RKO (cell line): ENCODE results near the gene ATP6V0C.
"Not testable (repeated sequence)": the region's sequence is repeated elsewhere in the genome, so short reads cannot be mapped to it uniquely, and the experiment has no call there.

Experiments
- DNase-seq: peaks from one replicate; pipeline ENCODE4 v3.0.0-alpha.2; 2016; ENCODE audit warnings: low spot score

Gene ATP6V0C

DNA sequence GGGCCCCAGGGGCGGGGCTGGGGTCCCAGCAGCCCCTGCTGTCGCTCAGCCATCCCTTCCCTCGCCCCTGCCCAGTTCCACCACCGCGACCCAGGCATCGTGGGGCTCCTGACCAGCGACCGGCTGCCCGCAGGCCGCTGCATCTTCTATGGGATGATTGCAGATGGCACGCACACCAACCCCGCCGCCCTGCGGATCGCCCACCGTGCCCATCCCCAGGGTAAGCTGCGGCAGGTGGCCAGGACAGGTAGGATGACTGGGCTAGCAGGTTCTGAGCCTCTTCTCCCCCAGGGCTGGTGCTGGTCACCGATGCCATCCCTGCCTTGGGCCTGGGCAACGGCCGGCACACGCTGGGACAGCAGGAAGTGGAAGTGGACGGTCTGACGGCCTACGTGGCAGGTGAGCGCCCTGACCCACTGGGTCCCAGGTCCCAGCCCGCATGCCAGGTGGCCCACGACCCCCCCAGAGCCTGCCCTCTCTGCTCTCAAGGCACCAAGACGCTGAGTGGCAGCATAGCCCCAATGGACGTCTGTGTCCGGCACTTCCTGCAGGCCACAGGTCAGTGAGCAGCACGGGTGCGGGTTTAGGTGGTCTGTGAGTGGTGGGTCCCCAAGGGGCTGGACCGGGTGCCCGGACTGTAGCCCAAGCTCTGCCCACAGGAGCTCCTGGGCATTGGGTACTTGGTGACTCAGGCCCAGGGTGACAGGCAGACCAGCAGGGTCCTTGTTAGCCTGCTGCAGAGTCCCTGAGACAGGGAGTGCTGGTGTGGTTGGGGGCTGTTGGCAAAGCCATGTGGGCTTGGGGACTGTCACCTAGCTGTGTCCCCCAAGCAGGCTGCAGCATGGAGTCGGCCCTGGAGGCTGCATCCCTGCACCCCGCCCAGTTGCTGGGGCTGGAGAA lies 14.7 kb downstream of the ATP6V0C start:
- no peak for DNase-seq

DNA sequence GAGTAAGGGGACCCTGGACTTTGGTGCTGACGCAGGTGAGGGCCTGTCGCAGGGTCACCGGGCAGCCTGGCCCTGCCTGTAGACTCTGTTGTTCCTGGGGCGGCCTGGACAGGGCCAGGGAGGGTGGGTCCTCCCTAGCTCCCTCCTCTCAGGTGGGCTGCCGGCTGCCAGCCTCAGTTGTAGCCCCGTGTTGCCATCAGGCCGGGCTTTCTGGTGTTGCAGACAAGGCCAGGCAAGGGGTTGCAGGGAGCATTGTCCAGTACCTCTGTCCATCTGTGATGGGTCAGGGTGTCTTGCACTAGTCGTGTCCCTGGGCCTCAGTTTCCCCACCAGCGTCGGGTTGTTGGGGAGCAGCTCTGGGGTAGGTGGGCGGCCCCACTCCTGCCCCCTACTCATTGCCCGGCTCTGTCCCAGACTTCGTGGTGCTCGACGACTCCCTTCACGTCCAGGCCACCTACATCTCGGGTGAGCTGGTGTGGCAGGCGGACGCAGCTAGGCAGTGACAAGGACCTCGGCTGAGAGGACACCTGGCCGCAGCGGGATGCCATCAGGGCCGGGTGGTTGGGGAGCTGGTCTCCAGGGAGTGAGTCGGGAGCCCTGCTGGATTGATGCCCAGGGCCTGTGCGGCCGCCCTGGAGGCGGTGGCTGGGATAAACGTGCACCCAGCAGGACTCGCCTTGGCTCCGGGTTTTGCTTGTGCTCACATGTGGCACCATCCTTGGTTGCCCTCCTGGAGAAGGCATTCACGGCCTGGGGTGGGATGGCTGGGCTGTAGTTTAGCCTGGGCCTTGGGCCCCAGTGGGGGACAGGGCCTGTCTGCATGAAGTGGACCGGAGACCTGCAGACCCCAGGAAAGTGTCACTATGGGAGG lies 15.5 kb downstream of the ATP6V0C start:
- peak; percentile 49 for DNase-seq

DNA sequence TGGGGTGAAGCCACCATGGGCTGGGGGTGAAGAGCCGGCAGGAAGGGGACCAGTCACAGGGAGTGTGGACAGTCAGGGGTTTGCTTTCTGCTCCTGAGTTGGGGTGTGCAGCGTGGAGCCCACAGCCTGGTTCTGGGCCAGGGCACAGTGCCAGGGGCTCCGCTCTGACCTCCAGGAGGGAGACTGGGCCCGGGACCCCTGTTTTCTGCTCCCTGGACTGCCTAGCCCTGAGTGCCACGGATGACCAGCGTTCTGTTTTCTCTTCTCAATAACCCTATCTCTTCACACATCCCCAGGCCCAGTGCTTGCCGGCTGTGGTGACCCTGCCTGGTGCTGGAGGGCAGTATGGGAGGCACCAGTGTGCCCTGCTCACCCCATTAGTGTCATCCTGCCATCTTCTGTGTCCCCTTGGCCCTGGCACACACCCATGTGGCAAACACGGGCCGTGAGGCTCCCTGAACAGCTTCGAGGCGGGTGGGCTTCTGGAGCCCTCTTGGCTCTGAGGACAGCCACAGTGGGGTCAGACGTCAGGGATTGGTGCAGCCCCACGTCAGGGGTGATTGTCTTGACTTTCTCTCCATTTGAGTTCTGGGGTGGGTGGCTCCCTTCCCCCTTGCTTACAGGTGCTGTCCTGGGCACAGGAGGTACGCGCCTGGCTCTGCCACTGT lies 16.3 kb downstream of the ATP6V0C start:
- no peak for DNase-seq

DNA sequence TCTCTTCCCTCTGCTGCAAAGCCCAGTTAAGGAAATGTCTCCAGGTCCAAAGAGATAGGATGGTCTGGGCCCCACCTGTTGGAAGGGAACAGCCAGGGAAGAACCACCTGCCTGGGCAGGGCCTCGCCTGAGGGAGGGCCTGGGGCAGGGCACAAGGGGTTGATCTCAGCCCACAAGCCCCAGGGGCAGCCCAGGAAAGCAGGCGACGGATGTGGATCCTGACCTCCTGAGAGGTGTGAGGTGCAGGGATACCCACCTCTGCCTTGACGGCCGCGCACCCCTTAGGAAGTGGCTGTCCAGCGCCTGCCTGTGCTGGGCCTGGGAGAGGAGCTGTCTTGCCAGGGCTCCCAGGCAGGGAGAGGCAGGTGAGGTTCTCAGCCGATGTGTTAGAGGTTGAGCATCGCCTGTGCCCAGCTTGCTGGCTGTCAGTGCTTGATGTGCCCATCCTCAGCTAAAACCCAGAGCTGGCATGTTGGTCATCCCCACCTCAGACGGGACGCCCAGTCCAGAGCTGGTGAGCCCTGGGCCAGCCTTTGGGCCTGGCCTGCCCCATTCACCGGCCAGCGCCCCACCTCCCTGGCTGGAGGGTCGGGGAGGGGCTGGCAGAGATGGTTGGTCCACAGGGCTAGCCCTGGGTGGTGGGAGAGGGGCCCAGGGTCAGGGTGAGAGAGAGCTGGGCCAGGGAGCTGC lies 17.0 kb downstream of the ATP6V0C start:
- DNase-seq = no peak

DNA sequence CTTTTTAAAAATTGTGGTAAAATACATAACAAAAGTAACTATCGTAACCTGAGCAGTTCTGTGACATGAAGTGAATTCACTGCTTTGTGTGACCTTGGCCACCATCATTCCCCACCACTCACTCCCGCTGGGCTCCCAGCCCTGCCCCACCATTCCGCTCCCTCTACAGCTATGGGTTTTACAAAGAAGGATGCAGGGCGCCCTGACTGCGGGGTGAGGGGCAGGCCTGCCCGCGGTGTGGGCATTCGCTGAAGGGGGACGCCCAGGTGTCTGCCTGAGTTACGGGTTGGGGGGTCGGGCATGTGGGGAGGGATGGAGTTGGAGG lies 17.6 kb downstream of the ATP6V0C start, which contains the start of gene CEMP1:
CEMP1 (minus strand) TSS at position 38 of the 325 bp plus-strand sequence. CDS start 335 bp downstream, outside the sequence.
- DNase-seq = no peak

DNA sequence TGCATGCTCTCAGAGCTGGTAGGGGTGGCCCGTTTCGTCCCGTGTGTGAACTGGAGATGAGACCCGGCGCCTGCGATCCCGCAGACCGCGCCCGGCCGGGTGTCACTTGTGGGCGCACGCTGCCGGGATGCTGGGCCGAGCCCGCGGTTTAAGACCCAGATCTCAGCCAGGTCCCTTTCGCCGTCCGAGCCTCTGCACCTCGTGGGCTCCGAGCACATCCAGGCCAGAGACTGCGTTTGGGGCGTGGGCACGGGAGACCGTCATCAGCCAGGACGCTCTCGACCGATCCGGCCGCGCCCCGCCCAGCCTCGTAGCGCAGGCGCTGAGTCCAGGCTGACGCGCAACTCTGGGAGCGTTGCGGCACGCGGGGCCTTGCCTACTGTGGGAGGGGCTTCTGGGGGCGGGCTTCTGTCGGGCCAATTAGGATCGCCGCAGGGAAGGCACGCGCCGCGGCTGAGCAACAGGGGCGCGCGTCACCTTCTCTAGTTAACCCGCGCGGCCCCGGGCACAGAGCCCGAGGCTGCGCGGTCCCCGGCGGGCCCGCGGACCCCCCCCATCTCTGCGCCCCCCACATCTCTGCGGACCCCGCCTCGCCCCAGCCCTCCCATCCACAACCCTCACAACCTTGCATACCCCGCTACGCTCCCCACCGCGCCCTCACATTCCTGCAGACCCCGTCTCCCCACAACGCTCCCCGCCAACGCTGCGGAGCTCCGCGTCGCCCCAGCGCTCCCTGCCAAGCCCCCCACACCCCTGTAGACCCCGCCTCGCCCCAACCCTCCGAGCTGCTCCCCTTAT lies 18.1 kb downstream of the ATP6V0C start:
- peak; percentile 97 for DNase-seq

DNA sequence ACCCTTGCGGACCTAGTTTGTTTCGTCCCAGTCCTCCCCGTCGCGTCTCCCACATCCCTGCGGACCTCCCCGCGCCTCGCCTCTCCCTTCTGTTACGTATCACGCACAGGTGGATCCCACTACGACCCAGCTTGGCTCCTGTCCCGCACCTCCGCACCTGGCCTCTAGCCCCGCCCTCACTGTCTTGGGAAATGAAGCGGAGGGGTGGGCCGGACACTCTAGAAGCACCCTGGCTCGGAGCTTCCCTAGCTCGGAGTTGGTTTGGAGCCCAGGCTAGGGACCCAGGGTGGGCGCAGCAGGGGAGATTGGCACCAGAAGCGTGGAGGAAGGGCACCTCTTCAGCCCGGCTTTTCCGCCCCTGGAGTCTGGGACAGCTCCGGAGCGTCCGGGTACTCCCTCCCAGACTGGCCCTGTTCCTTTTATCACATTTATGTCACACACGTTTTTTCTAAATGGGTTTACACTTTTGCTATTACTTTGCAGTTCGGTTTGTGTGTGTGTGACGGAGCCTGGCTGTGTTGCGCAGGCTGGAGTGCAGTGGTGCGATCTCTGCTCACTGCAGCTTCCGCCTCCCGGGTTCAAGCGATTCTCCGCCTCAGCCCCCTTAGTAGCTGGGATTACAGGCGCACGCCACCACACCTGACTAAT lies 18.9 kb downstream of the ATP6V0C start:
- peak; percentile 33 for DNase-seq

DNA sequence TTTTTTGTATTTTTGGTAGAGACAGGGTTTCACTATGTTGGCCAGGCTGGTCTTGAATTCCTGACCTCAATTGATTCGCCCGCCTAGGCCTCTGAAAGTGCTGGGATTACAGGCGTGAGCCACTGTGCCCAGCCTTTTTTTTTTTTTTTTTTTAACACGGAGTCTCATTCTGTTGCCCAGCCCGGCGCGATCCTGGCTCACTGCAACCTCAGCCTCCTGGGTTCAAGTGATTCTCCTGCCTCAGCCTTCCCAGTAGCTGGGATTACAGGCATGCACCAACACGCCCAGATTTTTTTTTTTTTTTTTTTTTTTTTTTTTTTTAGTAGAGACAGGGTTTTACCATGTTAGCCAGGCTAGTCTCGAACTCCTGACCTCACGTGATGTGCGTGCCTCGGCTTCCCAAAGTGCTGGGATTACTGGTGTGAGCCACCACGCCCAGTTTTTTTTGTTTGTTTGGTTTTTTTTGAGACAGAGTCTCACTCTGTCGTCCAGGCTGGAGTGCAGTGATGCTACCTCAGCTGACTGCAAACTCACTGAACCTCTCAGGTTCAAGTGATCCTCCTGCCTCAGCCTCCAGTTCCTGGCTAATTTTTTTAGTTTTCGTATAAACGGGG lies 19.5 kb downstream of the ATP6V0C start:
- not testable (repeated sequence) for DNase-seq

DNA sequence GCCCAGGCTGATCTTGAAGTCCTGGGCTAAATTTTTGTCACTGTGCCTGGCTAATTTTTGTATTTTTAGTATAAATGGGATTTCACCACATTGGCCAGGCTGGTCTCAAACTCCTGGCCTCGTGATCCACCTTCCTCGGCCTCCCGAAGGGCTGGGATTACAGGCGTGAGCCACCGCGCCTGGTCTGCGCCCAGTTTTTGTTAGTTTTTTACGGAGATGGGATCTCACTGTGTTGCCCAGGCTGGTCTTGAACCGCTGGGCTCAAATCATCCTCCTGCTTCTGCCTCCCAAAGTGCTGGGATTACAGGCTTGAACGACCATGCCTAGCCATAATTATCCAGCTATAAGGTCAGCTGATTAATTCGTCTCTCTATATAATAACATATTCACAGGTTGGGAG lies 20.2 kb downstream of the ATP6V0C start:
- DNase-seq = no peak

DNA sequence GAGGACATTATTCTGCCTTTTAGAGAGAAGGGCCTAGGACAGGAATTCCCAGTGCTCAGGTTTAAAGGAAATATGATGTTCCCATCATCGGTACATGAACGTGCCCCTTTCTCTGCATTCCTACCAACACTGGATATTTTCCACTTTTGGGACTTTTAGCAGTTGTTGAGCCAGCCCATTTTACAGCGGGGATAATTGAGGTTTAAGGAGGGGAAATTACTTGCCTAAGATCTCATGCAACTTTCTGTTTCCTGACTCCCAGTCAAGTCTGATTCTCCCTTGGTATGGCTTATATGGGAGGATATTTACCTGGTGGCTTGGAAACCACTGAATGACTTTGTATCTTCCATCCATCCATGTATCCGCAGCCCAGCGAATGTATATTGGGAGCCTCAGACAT lies 20.6 kb downstream of the ATP6V0C start:
- DNase-seq = not testable (repeated sequence)

DNA sequence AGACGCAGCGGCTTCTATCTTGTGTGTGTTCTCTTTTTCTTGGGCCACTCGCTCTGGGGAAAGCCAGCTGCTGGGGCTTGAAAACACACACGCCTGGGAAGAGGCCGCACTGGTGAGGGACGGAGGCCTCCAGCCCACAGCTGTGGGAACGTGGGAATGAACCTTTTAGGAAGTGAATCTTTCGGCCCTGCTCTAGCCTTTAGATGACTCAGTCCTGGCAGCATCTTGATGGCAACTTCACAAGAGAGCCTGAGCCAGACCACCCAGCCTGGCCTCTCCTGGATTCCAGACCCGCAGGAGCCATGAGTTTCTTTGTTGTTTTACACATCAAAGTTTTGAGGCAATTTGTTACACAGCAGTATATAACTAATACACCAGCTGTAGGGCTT lies 21.9 kb downstream of the ATP6V0C start:
- no peak for DNase-seq

DNA sequence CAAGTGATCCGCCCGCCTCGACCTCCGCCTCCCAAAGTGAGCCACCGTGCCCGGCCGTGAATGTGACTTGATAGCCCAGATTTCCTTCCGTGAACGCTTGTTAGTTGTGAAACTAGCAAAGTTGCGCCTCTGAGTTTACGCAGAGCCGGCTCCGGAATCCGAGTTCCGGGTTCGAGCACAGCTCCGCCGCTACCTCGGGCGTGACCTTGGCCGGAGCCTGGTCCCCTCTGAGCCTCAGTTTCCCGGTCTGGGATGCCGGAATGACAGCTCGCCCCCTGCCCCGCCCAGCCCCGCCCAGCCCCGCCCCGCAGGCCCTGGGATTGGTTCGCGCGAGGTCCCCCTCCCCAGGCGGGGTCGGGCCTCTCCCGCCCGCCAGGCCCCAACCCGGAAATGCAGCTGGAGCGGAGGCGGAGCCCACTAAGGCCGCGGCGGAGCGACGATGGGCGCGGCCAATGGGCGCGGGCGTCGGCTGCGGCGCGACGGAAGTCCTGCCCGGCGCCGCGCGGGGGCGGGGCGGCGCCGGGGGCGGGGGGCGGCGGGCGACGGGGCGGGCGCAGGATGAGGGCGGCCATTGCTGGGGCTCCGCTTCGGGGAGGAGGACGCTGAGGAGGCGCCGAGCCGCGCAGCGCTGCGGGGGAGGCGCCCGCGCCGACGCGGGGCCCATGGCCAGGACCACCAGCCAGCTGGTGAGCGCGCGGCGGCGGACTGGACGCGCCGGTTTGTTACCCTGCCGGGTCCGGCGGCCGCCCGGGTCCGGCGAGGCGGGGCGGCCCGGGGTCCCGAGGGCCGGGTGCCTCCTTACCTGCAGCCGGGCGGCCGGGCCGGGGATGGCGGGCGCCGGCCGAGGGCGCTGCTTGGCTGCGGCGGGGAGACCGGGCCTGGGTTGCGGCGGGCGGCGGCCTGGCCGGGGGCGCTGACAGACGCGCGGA lies 24.0 kb downstream of the ATP6V0C start, which contains the start of gene PDPK1:
PDPK1 (plus strand) TSS at position 571 of the 929 bp plus-strand sequence; CDS start at position 663, 92 bp downstream.
- DNase-seq = peak; percentile 93

DNA sequence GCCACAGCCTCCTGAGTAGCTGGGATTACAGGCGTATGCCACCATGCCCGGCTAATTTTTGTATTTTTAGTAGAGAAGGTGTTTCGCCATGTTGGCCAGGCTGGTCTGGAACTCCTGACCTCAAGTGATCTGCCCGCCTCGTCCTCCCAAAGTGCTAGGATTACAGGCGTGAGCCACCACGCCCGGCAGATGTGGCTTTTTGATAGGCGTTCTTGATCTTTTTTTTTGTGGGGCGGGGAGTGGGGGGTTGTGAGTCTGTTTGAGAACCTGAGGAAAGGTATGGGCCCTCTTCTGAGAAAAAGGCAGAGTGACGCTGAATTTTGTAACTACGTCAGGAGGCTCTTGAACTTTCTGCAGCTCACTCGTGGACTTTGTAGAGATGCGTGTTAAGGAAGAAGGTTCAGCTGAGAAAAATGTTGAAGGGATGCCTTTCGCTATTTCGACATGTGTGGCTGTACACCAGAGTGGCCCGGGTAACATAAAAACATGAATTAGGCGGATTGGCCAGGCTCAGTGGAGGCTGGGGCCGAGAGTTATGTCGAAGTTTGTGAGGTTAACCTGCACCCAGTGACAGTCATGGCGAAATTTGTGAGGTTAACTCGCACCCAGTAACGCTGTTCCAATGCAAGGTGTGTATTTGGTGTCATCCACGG lies 25.6 kb downstream of the ATP6V0C start:
- DNase-seq = not testable (repeated sequence)

DNA sequence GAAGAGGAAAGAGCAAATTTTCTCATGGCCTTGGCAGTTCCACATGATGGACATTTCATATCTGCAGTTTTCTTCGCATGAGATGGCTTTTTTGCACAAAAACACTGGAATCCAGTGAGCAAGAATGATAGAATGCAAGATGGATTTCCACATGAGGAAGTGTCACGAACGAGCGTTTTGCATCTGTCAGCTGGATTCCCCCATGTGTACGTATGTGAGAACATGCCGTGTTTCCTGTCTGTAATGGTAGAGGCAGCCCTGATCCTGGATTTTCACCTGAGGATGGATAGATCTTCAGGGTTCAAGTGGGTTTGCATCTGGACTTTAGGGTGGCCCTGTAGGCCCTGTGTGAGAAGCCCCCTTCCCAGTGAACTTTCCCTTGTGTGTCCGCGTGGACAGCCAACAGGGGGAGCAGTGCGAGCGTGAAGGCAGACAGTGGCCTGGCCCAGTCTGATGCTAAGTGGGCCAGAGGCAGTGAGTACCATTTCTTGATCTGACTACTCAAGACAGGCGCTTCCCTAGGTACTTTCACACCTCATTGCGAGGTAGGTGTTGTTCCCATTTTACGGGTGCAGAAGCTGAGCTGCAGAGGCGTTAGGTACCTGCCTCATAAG lies 26.2 kb downstream of the ATP6V0C start:
- DNase-seq = not testable (repeated sequence)

DNA sequence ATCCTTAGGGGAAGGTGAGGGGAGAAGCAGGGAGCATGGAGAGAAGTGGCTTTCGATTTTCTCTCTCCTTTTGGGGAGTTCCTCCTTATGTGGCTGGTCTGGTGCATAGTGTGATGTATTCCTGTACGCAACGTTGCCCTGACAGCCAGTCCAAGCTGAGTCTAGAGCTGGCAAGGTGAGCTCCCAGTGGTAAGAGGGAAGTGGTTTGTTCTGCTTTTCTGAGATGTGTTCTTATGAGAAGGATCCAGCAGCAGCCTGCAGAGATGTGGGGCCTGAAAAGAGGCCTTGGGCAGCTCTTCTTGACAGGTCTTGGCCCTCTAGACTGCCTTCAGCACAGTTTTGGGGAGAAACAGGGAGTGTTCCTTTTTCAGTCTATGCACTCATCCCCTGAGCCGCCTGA lies 27.2 kb downstream of the ATP6V0C start:
- not testable (repeated sequence) for DNase-seq

DNA sequence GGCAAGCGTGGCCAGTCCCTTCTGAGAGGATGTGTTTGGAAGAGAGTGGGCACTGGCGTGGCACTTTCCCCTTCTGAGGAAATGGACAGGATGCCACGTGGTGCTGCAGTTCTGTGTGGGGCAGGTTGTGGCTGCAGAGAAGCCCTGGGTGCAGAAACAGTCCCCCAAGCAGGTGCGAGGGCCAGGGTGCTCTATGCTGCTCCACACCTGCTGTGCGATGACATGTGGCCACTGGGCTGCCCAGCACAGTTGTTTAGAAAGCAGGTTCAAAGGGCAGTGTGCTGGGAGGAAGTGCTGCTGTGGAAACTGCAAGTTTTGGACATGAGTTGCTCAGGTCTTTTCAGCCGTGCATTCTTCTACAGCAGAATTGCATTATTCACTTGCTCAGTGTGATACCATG lies 27.7 kb downstream of the ATP6V0C start:
- not testable (repeated sequence) for DNase-seq

DNA sequence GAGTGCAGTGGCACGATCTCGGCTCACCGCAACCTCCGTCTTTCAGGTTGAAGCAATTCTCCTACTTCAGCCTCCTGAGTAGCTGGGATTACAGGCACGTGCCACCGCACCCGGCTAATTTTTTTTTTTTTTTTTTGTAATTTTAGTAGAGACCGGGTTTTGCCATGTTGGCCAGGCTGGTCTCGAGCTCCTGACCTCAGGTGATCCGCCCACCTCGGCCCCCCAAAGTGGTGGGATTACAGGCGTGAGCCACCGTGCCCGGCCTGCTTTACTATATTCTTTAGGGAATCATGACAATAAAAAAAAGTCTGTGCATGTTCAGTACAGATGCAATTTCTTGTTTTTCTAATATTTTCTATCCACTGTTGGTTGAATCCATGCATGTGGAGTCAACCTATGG lies 30.0 kb downstream of the ATP6V0C start:
- not testable (repeated sequence) for DNase-seq
